HepG2 (cell line): ENCODE measurements around the gene LTC4S. TPM values are rescaled to one million over a fixed set of nuclear protein-coding genes. Genes with fewer than 3 reads are reported as not detected.

Source experiments
- AKAP8 ChIP-seq: sonication (generic); formaldehyde crosslinking; IDR thresholded peaks from 2 replicates; pipeline ENCODE4 v1.5.1; 2020; ENCODE audit warnings: mild to moderate bottlenecking, missing genetic modification reagents
- IRX3 ChIP-seq: sonication (generic); formaldehyde crosslinking; IDR thresholded peaks from 2 replicates; pipeline ENCODE4 v1.8.1; 2023; ENCODE audit warnings: mild to moderate bottlenecking, low read depth, missing genetic modification reagents, borderline replicate concordance
- LCORL ChIP-seq, 2 experiments: fragments of 450-650 bp in 1 of 2; sonication (generic) in 1 of 2; formaldehyde crosslinking in 1 of 2; IDR thresholded peaks; 2 replicates each; pipeline versions ENCODE4 v1.5.0 to v1.6.1; 2017 to 2020; ENCODE audit warnings: antibody characterized with exemption in 1 of 2, missing genetic modification reagents in 1 of 2
- MBNL3 ChIP-seq: fragments of 250-450 bp; sonication (Bioruptor Pico); conservative IDR thresholded peaks from 2 replicates; pipeline ENCODE4 v1.8.0; 2022; ENCODE audit warnings: mild to moderate bottlenecking, inconsistent platforms
- MLLT10 ChIP-seq: sonication (generic); formaldehyde crosslinking; IDR thresholded peaks from 2 replicates; pipeline ENCODE4 v1.4.0; 2020; ENCODE audit warnings: missing genetic modification reagents
- NFIB ChIP-seq: sonication (generic); formaldehyde crosslinking; IDR thresholded peaks from 2 replicates; pipeline ENCODE4 v1.9.0; 2021; ENCODE audit warnings: missing genetic modification reagents, mild to moderate bottlenecking, borderline replicate concordance
- PCBP1 ChIP-seq: fragments of 200-400 bp; formaldehyde crosslinking; IDR thresholded peaks from 2 replicates; pipeline ENCODE4 v1.6.1; 2017; ENCODE audit warnings: mild to moderate bottlenecking, low read depth, low read length, borderline replicate concordance
- RCOR2 ChIP-seq: IDR thresholded peaks from 2 replicates; pipeline ENCODE4 v1.6.1; 2016; ENCODE audit warnings: missing biosample characterization, missing genetic modification reagents
- SATB2 ChIP-seq: sonication (generic); formaldehyde crosslinking; IDR thresholded peaks from 2 replicates; pipeline ENCODE4 v1.5.0; 2020; ENCODE audit warnings: missing genetic modification reagents
- THAP11 ChIP-seq: IDR thresholded peaks from 2 replicates; pipeline ENCODE4 v1.6.1; 2016; ENCODE audit warnings: missing biosample characterization, missing genetic modification reagents
- ZKSCAN1 ChIP-seq: fragments of 150-350 bp; IDR thresholded peaks from 2 replicates; pipeline ENCODE4 v1.6.1; 2014; ENCODE audit warnings: low read length
- ZNF138 ChIP-seq: sonication (generic); formaldehyde crosslinking; IDR thresholded peaks from 2 replicates; pipeline ENCODE4 v1.5.0; 2020; ENCODE audit warnings: mild to moderate bottlenecking, low read depth, missing genetic modification reagents
- ZNF30 ChIP-seq: sonication (generic); formaldehyde crosslinking; IDR thresholded peaks from 2 replicates; pipeline ENCODE4 v1.5.0; 2020; ENCODE audit warnings: mild to moderate bottlenecking, missing genetic modification reagents
- ZNF317 ChIP-seq: sonication (generic); formaldehyde crosslinking; IDR thresholded peaks from 2 replicates; pipeline ENCODE4 v1.5.0; 2020; ENCODE audit warnings: mild to moderate bottlenecking, missing genetic modification reagents
- ZNF430 ChIP-seq: sonication (generic); formaldehyde crosslinking; IDR thresholded peaks from 2 replicates; pipeline ENCODE4 v1.9.0; 2021; ENCODE audit warnings: mild to moderate bottlenecking, missing genetic modification reagents
- ZNF564 ChIP-seq: sonication (generic); formaldehyde crosslinking; IDR thresholded peaks from 2 replicates; pipeline ENCODE4 v1.8.1; 2023; ENCODE audit warnings: mild to moderate bottlenecking, missing genetic modification reagents
- ZNF589 ChIP-seq: sonication (generic); formaldehyde crosslinking; conservative IDR thresholded peaks from 2 replicates; pipeline ENCODE4 v1.8.0; 2022; ENCODE audit warnings: mild to moderate bottlenecking, moderate library complexity, missing genetic modification reagents
- ZNF839 ChIP-seq: sonication (generic); formaldehyde crosslinking; IDR thresholded peaks from 2 replicates; pipeline ENCODE4 v1.4.0; 2020; ENCODE audit warnings: missing genetic modification reagents, mild to moderate bottlenecking, borderline replicate concordance
- polyA plus RNA-seq, 8 experiments: library from polyadenylated mRNA; depleted of rRNA in 3 of 8; stranded (reverse) in 7 of 8; unstranded in 1 of 8; fragments of >200 nt; fragmentation: Illumina TruSeq in 4 of 8; extraction: Trizol in 4 of 8; gene quantifications; 2 replicates each; pipeline versions ENCODE4 v1.2.1 to v1.2.3, GENCODE V29; 2011 to 2016; ENCODE audit warnings: low read depth in 4 of 8, missing spikeins in 1 of 8, mixed read lengths in 1 of 8; ENCODE audit not compliant: insufficient read depth in 1 of 8
- total RNA-seq, 5 experiments: library from RNA; depleted of rRNA; stranded (reverse); fragments of >200 nt; fragmentation: Illumina TruSeq; extraction: Trizol; gene quantifications; 2 replicates each; pipeline ENCODE4 v1.2.3, GENCODE V29; 2016; ENCODE audit warnings: low read depth in 1 of 5
- TF ChIP-seq, protein P1 (sequence below): sonication (generic); formaldehyde crosslinking; IDR thresholded peaks from 2 replicates; pipeline ENCODE4 v1.4.0; 2020; ENCODE audit warnings: missing genetic modification reagents; ENCODE audit errors: not compliant biosample characterization
- TF ChIP-seq, protein P2 (sequence below): sonication (generic); formaldehyde crosslinking; IDR thresholded peaks from 2 replicates; pipeline ENCODE4 v1.5.0; 2020; ENCODE audit warnings: missing genetic modification reagents, mild to moderate bottlenecking, borderline replicate concordance
- TF ChIP-seq, protein P3 (sequence below), 2 experiments: sonication (generic) in 1 of 2; formaldehyde crosslinking in 1 of 2; IDR thresholded peaks; 2 replicates each; pipeline versions ENCODE4 v1.5.1 to v1.6.1; 2011 to 2020; ENCODE audit warnings: borderline replicate concordance in 1 of 2, low read depth in 1 of 2, low read length in 1 of 2, mild to moderate bottlenecking in 1 of 2, missing genetic modification reagents in 1 of 2, moderate library complexity in 1 of 2
- TF ChIP-seq, protein P4 (sequence below), 2 experiments: sonication (generic) in 1 of 2; formaldehyde crosslinking in 1 of 2; IDR thresholded peaks; 2 replicates each; pipeline versions ENCODE4 v1.4.0 to v1.6.1; 2018 to 2020; ENCODE audit warnings: missing genetic modification reagents in 2 of 2, borderline replicate concordance in 1 of 2, low read depth in 1 of 2, mild to moderate bottlenecking in 1 of 2, missing biosample characterization in 1 of 2
- TF ChIP-seq, protein P5 (sequence below): sonication (generic); formaldehyde crosslinking; IDR thresholded peaks from 2 replicates; pipeline ENCODE4 v1.5.0; 2020; ENCODE audit warnings: missing genetic modification reagents

Gene LTC4S
- total and polyA plus RNA-seq, 2 of the 13 experiments (the other 11 are each of a cell fraction or from before 2014, with no cell fraction given) = 0.35 TPM; not detected in 1

DNA sequence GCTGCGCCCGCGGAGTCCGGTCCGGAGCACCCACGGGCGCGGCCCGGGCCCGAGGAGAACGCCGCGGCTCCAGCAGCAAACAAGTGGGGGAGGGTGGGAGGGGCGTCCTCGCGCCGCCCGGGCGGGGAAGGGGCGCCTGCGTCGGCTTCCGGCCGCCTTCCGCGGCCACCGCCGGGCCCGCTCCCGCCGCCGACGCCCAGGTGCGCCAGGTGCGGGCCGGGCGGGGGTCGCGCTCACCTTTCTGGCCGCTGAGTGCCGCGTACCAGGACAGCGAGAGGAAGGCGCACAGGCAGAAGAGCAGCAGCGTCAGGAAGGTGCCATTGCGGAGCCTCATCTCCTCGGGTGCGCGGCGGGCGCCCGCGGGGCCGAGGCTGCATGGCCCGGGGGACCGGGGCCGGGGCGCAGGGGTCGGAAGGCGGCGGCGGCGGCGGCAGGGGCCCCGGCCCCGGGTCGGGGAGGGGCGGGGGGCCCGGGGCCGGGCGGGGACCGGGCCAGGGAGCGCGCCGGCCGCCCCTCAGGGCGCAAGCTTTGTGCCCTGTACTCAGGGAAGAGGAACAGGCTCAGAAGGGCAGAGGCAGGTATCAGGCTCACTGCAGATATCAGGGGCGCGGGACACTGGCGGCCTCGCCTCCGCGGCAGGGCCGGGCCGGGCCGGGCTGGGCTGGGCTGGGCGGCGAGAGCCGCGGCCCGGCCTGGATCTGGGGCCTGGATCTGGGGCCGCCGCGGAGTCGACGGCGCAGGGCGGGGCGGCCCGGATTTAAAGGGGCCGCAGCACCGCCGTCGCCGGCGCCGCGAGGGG is 12.7 kb downstream of the LTC4S start, which contains the start of gene MGAT4B (continued):
- no peak for TF ChIP-seq ZNF839 (CRISPR knock-in tag)
- 0 out of 2 replicates have a peak, but pooled peaks have one; percentile 32 for TF ChIP-seq ZNF430
- 0 out of 2 replicates have a peak, but pooled peaks have one; percentile 26 for TF ChIP-seq THAP11
- TF ChIP-seq, protein P1, sequence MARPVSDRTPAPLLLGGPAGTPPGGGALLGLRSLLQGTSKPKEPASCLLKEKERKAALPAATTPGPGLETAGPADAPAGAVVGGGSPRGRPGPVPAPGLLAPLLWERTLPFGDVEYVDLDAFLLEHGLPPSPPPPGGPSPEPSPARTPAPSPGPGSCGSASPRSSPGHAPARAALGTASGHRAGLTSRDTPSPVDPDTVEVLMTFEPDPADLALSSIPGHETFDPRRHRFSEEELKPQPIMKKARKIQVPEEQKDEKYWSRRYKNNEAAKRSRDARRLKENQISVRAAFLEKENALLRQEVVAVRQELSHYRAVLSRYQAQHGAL (CRISPR knock-in tag) = no peak
- TF ChIP-seq ZNF30 (CRISPR knock-in tag) = no peak
- TF ChIP-seq, protein P2, sequence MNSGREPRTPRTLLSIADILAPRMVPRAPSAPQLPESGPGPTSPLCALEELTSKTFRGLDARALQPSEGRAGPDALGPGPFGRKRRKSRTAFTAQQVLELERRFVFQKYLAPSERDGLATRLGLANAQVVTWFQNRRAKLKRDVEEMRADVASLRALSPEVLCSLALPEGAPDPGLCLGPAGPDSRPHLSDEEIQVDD (CRISPR knock-in tag) = no peak
- TF ChIP-seq IRX3 (CRISPR knock-in tag) = no peak
- TF ChIP-seq, protein P3, sequence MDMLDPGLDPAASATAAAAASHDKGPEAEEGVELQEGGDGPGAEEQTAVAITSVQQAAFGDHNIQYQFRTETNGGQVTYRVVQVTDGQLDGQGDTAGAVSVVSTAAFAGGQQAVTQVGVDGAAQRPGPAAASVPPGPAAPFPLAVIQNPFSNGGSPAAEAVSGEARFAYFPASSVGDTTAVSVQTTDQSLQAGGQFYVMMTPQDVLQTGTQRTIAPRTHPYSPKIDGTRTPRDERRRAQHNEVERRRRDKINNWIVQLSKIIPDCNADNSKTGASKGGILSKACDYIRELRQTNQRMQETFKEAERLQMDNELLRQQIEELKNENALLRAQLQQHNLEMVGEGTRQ (IDR thresholded peaks at IDR 0.05; ENCODE audit: low read depth, low read length) = no peak
- TF ChIP-seq, protein P3 (CRISPR knock-in tag; IDR thresholded peaks at IDR 0.05; ENCODE audit: borderline replicate concordance) = no peak
- TF ChIP-seq PCBP1 = no peak
- TF ChIP-seq, protein P4, sequence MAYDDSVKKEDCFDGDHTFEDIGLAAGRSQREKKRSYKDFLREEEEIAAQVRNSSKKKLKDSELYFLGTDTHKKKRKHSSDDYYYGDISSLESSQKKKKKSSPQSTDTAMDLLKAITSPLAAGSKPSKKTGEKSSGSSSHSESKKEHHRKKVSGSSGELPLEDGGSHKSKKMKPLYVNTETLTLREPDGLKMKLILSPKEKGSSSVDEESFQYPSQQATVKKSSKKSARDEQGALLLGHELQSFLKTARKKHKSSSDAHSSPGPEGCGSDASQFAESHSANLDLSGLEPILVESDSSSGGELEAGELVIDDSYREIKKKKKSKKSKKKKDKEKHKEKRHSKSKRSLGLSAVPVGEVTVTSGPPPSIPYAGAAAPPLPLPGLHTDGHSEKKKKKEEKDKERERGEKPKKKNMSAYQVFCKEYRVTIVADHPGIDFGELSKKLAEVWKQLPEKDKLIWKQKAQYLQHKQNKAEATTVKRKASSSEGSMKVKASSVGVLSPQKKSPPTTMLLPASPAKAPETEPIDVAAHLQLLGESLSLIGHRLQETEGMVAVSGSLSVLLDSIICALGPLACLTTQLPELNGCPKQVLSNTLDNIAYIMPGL (CRISPR knock-in tag; IDR thresholded peaks at IDR 0.05; ENCODE audit: borderline replicate concordance in 1 of 2, low read depth in 1 of 2) = no peak
- TF ChIP-seq ZNF589 (CRISPR knock-in tag) = no peak
- TF ChIP-seq, protein P5, sequence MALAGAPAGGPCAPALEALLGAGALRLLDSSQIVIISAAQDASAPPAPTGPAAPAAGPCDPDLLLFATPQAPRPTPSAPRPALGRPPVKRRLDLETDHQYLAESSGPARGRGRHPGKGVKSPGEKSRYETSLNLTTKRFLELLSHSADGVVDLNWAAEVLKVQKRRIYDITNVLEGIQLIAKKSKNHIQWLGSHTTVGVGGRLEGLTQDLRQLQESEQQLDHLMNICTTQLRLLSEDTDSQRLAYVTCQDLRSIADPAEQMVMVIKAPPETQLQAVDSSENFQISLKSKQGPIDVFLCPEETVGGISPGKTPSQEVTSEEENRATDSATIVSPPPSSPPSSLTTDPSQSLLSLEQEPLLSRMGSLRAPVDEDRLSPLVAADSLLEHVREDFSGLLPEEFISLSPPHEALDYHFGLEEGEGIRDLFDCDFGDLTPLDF (CRISPR knock-in tag) = no peak
- TF ChIP-seq NFIB (CRISPR knock-in tag) = no peak
- TF ChIP-seq LCORL (IDR thresholded peaks at IDR 0.05) = no peak
- no peak for TF ChIP-seq LCORL (CRISPR knock-in tag; IDR thresholded peaks at IDR 0.05)
- TF ChIP-seq ZNF564 (CRISPR knock-in tag) = no peak
- no peak for TF ChIP-seq AKAP8
- no peak for TF ChIP-seq SATB2 (CRISPR knock-in tag)
- no peak for TF ChIP-seq MLLT10 (CRISPR knock-in tag)
- no peak for TF ChIP-seq ZKSCAN1
- TF ChIP-seq ZNF317 (CRISPR knock-in tag) = no peak
- TF ChIP-seq MBNL3 = no peak
- no peak for TF ChIP-seq RCOR2 (CRISPR knock-in tag)
- TF ChIP-seq ZNF138 (CRISPR knock-in tag) = no peak
